ENCODE data around the gene LAMB3.
A peak's percentile ranks its signal among the peaks of the same experiment; 100 is the strongest.

Gene LAMB3

DNA sequence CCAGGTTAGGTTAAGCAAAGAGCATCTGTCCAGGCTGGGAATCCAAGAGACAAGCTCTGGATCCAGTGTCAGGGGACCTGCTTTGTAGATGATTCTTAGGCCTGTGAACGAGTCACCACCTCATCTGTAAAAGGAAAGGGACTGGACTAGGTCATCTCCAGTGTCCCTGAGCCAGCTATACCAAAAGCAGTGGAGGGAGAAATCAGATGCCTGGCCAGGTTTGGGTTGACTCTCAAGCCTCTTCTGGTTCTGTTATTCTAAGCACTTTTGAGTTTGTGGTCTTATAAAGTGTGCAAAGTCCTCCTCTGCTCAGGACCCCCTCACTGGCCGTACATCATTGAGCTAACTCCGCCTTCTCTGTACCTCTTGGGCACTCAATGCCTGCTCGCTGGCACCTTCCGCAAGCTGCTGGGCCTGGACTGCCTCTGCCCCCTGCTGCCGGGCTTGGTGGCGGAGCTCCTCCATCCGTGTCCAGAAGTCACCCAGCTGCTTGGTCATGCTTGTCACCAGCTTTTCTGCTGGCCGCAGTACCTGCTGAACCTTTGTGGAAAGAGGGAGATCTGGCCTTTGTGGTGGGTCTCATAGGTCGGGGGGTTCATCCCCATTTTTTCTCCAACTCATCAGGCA lies 35.1 kb downstream of the LAMB3 start:
- DNase-seq, result no peak

- no peak for DNase-seq
Observed at GRCh38 chr1:209616366-209617046, 35.7 kb downstream of the LAMB3 start.

DNA sequence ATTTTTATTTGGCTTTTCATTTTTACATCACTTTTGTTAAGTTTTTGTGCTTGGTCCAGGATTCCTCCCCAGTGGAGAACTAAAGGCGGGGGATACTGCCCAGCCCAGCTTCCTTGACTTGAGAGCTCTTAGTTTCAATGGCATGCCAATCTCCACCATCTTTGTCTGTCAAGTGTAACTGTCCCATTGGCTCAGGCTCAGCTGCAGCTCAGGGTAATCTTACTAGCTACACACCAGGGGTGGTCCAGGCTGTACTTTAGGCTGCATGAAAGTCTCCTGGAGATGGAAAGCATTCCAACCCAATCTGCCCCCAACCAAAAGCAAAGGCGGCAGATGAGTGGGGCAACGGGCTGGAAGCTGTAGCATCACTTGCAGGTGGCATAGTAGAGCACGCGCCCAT lies 37.3 kb downstream of the LAMB3 start:
- DNase-seq, result no peak

DNA sequence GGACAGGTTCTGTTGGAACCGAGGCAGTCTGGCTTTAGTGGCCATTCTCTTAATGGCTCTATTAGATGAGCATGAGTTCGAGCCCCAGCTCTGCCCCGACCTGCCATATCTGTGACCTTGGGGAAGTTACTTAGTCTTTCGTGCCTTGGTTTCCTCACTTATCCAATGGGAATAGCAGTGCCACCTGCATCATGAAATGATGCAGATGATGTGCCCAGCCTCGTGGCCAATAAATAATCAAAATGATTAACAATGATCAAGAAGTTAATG lies 38.1 kb downstream of the LAMB3 start:
- DNase-seq, result no peak

DNA sequence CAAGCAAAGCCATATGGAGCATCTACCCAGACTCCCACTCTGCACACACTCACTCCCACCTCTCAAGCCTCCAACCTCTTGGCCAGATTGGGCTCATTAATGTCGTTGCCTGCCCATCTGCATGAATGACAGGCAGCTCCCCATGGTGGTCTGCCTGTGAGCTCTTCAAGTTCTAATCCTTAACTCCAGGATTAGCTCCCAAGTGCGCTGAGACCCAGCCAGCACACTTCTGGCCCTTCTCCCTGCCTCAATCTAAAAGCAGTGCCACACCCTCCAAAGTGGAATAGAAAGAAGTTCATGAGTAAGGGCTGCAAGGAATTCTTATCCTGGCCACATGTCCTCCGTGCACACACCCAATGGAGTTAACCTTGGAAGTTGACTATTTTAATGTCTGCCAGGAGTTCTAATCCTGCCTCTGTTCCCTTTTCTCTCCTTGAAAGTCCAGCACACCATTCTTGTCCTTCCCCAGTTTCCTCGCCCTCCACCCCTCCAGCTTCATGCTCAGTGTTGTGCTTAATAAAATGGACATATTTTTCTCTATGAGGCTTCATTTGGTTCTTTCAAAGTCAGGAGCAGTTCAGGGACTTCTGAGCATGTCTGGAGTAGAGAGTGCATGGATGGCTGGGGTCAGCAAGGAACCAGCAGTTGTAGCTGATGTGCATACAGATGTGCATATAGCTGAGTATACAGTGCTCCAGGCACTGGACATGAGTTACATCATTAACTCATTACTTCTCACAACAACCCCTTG lies 38.6 kb downstream of the LAMB3 start:
- no peak for DNase-seq

DNA sequence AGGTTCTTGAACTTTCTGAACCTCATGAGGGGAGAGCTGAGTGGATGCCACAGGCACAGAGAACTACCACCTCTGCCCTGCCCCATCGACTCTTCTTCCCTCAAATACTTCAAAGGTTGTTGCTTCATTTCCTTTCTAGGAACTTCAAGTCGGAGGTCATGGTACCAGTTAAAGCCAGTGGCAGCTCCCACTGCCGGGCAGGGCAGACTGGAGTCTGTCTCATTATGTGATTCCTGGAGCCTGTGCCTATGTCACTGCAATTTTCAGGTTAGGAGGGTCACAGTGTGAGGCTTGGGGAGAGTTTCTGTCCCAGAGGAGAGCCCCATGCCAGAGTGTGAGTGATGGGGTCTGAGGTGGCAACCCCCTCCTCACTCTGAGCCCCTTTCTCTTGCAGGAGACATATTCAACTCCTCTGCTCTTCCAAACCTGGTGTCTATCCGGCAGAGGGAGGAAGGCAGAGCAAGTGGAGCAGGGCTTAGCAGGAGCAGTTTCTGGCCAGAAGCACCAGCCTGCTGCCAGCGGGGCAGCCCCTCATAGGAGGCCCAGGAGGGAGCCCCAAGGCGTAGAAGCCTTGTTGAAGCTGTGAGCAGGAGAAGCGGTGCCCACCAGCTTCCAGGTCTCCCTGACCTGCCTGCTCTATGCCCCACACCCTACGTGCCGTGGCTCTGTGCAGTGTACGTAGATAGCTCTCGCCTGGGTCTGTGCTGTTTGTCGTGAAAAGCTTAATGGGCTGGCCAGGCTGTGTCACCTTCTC lies 39.4 kb downstream of the LAMB3 start:
- DNase-seq, result no peak

DNA sequence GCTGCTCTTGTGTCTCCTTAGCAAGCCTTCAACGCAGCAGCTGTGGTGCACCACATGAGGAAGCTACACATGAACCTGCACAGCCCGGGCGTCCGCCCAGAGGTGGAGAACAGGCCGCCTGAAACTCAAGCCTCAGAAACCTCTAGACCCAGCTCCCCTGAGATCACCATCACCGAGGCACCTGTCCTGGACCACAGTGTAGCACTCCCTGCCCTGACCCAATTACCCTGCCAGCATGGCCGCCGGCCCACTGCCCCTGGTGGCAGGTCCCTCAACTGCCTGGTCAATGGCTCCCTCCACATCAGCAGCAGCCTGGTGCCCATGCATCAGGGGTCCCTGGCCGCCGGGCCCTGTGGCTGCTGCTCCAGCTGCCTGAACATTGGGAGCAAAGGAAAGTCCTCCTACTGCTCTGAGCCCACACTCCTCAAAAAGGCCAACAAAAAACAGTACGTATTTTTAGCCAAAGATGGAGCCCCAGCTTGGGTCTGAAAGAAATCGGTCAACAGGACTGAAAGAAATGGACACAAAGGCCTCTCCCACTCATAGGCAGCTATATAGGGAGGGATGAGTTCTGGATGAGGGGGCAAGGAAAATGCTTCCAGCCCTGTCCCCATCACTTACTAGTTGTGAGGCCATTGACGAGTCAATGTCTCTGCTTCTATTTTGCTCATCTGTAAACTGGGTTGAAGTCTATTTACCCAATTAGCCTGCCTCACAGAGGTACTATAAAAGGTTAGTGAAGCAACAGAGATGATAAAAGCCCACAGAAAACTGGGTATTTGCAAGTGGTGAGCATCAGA lies 40.3 kb downstream of the LAMB3 start:
- DNase-seq, result no peak

GRCh38 chr1:209610631-209610905 lies 41.7 kb downstream of the LAMB3 start:
- DNase-seq, result no peak

GRCh38 chr1:209609791-209610630 lies 42.2 kb downstream of the LAMB3 start:
- no peak for DNase-seq

GRCh38 chr1:209609041-209609790 lies 43.0 kb downstream of the LAMB3 start:
- no peak for DNase-seq

DNA sequence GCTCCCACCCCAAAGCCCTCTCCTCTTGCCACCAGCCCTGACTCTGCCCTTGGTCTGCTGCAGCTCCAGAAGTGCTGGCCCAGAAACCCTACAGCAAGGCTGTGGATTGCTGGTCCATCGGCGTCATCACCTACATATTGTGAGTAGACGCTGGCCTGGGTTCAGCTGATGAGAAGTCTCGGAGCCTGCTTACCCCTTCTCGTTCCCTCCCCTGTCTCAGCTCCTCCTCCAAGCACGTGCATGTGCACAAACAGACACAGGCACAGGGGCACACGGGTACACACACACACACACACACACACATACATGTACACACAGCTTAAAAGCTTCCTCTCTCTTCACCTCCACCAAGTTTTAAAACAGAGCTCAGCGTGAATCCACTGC lies 44.4 kb downstream of the LAMB3 start:
- DNase-seq, result no peak

- DNase-seq, result no peak
Observed at GRCh38 chr1:209607102-209607794, 45.0 kb downstream of the LAMB3 start.

- no peak for DNase-seq
Observed at GRCh38 chr1:209603877-209604276, 48.3 kb downstream of the LAMB3 start.

DNA sequence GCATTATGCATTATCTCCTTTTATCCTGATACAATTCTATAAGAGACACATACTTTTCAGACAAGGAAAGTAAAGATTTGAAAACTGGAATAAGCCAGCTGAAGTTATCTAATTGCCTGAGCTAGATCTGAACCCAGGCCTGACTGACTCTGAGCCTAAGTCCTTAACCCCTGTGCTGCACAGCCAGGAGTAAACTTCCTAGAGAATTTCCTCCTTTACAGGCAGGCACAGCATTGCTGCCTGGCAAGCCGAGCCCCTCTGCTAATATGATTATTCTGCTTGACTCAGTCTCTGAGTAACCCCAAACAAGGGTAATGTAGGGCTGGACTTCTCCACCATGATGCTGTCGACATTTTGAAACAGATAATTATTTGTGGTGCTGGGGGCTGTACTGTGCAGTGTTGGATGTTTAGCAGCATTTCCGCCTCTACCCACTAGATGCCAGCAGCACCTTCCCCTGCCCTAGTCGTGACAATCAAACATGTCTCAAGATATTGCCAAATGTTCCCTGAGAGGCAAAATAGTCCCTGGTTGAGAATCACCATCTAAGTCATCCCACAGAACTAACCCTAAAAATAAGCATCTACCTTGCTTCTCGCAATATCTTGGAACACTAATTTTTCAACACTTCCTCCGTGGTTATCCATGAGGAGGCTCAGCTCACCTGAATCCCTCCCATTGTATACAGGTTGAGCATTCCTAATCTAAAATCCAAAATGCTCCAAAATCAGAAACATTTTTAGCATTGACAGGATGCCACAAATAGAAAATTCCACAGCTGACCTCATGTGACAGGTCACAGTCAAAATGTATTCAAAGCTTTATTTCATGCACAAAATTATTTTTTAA lies 50.2 kb downstream of the LAMB3 start:
- DNase-seq, result peak; percentile 44

GRCh38 chr1:209600541-209600940 lies 51.7 kb downstream of the LAMB3 start:
- no peak for DNase-seq

DNA sequence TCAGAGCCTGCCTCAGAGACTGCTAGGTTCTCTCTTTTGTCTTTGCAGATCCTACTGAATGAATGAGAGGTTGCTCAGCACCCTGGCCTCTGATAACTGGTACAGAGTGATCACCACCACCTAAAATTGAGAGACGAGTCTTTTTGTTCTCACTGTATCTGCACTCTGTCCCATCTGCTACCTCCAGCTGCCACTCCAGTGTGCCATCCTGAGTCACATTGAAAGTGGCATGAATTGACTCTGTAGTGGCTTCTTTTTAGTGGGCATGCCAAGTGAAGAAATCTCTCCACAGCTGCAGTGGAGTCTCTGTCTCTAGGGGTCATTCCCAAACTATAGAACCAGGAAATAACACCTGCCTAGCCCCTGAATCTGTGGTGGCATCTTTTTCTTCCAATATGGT lies 54.0 kb downstream of the LAMB3 start:
- DNase-seq, result no peak

GRCh38 chr1:209597499-209597898 lies 54.7 kb downstream of the LAMB3 start:
- DNase-seq, result no peak

DNA sequence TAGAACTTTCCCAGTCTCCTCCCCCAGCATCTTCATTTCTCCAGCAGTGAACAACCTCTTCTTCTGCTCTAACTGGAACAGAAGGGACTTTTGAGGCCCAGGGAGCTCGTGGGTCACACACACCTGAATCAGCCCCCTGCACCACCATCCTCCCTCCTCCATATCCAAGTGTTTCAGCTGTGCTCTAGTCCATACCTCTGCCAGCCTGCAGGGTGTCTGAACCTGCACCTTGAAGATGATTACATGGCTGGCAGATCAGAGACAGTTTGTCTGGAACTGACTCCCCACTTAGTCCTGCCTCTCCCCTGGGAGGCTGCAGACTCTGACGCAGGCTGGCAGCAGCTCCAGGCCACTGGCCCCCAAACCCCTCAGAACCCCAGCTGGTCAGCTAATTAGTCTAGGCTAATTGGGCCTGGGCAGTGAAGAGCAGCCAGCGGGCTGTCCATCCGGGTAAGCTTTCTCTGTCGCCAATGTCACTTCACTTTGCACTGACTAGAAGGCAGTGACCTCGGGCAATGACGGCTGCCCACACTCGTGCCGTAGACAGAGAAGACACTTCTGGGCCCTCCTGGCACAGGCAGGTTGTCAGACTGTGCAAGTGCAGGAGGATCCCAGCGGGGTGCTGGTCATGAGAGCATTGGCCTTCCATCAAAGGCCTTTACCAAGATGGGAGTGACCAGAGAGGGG lies 56.5 kb downstream of the LAMB3 start:
- DNase-seq, result no peak

- DNase-seq, result no peak
Observed at GRCh38 chr1:209595028-209595427, 57.2 kb downstream of the LAMB3 start.

Data from NCI-H1092 treated with DMSO at 0.1 percent for 48 hours (cell line).